Measurements from ENCODE around the gene NAB1.
"Not testable (repeated sequence)": the region's sequence is repeated elsewhere in the genome, so short reads cannot be mapped to it uniquely, and the experiment has no call there.

The NAB1 gene, protein sequence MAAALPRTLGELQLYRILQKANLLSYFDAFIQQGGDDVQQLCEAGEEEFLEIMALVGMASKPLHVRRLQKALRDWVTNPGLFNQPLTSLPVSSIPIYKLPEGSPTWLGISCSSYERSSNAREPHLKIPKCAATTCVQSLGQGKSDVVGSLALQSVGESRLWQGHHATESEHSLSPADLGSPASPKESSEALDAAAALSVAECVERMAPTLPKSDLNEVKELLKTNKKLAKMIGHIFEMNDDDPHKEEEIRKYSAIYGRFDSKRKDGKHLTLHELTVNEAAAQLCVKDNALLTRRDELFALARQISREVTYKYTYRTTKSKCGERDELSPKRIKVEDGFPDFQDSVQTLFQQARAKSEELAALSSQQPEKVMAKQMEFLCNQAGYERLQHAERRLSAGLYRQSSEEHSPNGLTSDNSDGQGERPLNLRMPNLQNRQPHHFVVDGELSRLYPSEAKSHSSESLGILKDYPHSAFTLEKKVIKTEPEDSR

DNA sequence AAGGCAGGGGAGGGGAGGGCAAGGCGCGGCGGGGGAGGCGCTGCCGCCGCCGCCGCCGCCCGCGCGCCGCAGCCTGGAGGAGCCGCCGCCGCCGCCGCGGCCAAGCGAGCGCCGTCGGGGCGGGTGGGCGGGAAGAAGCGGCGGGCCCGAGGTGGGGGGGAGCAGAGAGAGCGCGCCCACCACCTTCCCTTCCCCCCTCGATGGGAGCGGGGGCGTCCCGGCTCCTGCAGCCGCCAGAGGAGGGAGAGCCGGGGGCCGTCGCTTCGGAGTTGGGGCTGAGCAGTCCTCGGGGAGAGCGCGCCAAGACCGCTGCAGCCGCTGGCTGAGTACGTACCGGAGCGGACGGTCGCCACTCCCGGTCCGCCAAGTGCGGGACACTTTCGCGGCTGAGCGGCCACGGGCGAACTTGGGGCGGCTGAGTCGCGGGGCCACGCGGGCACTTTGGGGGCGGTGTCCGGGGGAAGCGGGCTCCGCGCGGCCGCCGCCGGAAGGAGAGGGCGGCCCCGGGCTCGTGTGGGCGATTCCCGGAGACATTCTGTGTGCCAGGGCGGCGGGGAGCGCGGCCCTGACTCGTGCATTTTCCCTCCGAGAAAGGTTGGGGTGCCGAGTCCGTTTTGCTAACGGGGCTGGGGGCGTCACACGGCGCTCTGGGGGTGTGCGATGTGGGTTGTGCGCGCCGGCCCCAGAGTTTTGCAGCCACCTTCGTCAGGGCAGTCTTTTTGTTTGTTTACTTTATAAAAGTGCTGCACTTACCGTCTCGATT lies at the start of gene NAB1:
Gene NAB1 (plus strand): TSS at position 49 of the 763 bp plus-strand sequence. CDS start 10,094 bp downstream, outside the sequence.
- DNase-seq = peak; percentile 60

DNA sequence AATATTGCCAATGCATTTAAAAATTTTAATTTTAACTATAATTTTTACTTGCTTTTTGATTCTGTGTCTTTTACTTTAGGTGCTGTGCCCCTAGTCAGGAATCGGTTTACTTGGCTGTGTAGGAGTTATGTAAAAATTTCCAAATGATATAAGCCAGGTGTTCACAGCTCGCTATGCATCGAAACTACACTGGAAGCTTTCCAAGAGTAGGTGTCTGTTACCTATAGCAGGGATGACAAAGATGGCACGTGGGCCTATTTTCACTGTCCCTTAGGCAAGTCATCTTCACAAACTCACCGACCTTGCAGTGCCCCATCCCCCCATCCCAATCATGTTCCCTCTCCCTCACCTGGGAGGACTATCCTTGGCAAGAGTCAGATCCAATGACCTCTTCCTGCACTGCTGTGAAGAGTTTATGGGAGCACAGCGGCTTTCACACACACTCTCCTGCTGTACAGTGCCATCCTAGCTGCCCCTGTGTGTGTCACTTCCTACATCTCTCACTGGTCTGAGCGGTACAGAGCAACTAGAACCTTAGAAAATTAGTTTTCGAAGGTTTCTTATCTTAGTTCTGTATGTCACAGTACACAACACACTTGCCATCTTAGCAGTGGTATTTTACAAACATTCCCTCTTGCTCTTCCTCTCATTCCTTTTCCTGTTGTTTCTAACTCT lies 49.2 kb upstream of the NAB1 start:
- DNase-seq = peak; percentile 52

DNA sequence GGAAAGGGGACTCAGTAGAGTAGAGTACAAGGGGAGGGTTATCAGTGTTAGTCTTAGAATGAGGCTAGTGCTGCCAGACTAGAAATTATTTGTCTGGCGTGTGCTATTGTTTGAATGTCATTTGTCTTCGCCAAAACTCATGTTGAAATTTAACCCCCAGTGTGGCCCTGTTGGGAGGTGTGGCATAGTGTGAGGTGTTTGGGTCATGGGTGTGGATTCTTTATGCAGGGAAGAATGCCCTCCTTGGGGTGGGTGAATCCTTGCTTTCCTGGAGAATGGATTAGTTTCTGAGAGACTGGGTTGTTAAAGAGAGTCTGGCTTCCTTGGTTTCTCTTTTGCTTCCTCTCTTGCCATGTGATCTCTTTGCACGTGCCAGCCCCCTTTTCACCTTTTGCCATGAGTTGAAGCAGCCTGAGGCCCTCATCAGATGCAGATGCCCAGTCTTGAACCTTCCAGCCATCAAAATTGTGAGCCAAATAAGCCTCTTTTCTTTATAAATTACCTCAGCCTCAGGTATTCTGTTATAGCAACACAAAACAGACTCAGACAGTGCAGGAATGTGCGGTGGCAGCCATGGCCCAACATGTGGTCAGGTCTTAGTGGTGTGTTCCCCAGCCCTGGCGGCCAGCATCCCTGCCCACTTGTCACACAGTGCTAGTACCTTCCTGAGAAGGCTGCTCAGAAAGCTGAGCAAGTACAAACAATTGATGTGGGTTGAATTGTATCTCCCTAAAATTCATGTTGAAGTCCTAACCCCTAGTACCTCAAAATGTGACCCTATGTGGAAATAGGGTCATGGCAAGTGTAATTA lies 48.4 kb upstream of the NAB1 start:
- DNase-seq = no peak

DNA sequence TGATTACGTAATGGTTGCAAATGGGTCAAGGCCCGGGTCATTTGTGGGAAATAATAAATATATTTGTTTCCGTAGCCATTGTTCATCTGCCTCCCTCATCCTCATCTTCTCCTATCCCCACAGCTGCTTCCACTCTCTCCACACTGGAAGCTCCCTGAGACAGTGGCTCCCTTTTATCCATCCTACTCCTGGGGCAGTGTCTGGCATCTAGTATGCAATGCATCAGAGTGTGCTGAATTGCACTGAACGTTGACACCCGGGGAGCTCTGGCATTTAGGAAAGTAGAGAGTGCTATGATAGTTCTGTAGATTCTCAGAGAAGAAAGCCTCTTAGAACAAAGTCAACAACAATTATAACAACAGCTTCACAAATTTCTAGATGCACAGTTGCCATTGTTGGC lies 45.5 kb upstream of the NAB1 start:
- no peak for DNase-seq

DNA sequence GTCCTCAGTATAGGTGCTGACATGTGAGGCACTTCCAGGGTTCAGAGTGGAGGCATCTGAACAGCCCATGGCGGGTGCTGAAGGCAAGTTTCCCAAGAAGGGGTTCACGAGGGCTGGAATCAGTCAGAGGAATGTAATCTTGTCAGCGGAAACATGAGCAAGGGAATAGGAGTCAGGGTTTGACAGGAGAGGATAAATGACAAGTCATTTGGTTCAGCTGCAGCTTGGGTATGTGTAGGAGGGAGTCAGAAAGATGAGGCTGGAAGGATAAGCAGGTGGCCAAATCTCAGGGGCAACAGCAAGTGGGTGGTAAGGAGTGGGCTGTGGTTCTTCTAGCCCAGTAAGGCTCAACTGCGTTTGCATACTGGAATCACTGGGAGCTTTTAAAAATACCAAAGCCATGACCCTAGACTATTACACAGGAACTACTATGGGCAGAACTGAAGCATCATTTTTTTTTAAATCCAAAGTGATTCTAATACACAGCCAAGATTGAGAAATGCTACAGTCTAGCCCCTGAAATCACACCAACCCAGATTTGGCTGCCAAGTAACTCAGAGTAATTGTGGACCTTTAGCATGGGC lies 41.8 kb upstream of the NAB1 start:
- DNase-seq = no peak

DNA sequence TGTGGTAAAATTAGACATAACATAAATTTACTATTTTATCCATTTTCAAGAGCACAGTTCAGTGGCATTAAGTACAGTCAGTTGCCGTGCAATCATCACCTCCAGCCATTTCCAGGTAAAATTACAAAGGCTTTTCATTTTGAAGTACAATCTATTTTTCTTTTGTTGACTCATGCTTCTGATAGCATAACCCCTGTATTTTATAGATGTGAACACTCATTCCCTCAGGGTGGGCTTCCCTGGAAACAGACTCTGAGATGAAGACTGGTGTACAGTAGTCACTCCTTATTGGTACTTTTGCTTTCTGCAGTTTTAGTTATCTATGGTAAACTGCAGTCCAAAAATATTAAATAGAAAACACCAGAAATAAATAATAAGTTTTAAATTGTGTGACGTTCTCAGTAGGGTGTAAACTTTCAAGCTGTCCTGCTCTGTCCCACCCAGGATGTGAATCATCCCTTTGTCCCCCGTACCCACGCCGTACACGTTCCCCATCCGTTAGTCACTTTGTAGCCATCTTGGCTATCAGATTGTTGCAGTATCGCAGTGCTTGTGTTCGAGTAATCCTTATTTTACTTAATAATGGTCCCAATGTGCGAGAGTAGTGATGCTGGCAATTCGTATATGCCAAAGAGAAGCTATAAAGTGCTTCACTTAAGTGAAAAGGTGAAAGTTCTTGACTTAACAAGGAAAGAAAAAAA lies 41.1 kb upstream of the NAB1 start:
- no peak for DNase-seq

DNA sequence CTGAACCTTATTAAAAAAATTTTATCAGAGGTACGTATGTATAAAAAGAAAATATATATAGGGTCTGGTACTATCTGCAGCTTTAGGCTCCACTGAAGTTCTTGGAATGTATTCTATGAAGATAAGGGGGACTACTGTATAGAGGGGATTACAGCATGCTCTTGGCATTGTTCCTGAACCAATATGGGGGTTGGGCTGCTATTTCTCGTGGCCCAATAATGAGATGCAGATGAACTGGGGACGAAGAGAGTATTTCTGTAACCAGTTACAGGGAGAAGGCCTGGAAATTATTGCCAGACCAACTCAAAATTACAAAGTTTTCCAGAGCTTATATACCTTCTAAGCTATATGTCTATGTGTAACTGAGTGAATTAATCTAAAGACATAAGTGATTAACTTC lies 40.0 kb upstream of the NAB1 start:
- DNase-seq = not testable (repeated sequence)

DNA sequence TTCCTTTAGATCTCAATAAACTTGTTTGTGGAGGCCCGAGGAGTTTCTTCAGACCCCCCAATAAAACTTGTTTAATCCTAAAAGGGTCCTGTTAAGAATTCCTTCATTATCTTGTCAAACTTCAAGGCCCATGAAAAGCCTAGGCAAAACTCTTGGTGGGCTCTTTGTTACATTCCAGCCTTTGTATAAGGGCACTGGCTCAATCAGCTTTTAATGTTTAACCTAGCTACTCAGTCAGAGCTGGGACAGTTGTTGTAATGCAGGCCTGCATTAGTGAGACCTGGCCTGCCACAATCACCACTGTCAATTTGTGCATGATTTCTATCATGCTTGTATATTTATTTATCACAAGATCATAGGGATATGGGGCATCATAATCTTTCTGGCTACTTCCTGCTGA lies 39.5 kb upstream of the NAB1 start:
- not testable (repeated sequence) for DNase-seq

DNA sequence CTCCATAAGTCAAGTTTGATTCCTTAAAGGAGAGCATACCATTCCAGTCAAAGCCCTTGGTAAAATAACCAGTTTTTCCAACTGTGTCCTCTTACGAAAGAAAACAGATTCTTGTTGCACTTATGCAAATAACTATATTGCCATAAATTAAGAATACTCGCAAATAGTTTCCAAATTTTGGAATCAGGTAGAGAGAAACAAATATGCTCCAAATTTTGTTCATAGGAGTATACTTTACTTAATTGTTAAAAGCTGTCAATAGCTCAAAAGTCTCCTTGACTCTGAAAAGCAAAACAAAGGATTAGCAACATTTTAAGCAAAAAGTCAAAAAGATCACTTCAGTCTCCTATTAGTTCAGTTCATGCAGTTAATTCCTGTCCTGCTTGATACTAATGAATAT lies 38.4 kb upstream of the NAB1 start:
- DNase-seq = not testable (repeated sequence)

DNA sequence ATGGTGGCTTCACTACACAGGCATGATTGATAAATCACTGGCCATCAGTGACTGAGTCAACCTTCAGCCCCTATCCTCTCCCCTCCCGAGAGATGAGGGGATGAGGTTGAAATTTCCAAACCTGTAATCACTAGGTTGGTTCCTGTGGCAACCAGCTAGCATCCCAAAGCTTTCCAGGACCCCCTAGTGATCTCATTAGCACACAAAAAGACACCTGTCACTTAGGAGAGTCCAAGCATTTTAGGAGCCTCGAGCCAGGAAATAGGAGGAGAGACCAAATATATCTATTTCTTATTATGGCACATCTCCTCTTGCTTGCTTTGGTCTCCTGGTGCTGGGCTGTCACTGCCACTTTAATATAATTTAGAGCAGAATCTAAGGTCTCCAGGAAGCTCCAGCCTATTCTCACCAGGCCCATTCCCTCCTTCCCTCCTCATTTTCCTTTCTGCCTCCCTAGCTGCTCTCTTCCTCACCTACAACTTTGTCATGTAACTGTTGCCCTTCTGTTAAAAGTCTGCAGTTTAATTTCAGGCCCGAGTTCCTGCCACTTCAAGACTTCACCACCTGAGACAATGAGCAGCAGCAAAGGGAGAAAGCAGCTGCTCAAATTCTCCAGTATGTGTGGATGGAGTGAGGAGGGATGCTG lies 33.2 kb upstream of the NAB1 start:
- DNase-seq = peak; percentile 68

DNA sequence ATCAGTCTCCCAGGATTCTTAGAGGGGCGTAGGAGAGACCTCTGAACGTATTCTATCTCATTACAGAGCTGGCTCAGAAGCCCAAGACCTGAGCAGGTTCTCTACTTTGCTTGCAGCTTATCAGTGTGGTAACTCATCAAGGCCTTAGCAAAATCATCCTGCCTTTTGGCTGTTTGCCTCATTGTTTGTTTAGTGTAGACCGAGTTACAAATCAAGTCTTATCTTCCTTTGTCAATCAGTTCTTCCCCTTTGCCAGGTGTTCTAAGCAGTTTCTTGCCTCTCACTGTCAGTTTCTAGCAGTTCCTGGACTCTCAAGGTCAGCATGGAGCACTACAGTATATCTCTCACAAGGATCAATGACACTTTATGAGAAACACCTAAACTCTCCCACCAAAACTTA lies 30.9 kb upstream of the NAB1 start:
- DNase-seq = no peak

DNA sequence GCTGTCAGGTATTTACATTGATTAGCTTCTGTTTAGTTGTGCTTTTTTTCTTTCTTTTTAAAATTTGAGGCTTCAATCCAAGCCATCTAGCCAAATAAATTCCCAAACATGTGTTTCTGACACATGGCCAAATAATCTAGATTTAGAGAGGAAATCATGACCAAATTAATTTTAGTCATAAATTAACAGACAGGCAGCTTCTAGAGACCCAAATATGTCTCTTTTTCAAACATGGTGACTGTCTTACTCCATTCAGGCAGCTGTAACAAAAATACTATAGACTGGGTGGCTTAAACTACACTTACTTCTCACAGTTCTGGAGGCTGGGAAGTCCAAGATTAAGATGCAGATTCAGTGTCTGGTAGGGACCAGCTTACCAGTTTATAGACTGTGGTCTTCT lies 23.2 kb upstream of the NAB1 start:
- no peak for DNase-seq

DNA sequence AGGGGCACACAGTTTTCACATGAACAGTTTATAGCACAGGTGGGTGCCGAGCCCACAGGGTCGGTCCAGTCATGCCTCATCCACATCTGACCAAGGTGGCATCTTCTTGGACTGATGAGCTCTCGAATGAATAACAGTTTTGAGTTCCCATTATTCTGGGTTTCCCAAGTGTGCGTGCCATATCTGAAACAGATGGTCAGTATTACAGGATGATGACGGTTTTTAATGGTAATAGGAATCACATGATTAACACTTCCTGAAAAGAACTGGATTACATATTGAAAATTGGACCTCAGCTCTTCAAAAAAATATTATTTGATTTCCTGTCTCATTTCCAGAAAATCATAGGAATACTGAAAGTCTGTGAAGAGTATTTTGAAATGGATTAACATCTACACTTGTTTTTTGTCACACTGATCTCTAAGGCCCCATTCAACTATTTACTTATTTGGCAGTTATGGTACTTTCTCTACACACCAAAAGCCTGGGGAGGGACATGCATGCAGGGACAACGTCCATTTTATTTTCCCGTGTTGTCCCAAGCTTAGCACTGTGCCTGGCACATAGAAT lies 22.2 kb upstream of the NAB1 start:
- no peak for DNase-seq

DNA sequence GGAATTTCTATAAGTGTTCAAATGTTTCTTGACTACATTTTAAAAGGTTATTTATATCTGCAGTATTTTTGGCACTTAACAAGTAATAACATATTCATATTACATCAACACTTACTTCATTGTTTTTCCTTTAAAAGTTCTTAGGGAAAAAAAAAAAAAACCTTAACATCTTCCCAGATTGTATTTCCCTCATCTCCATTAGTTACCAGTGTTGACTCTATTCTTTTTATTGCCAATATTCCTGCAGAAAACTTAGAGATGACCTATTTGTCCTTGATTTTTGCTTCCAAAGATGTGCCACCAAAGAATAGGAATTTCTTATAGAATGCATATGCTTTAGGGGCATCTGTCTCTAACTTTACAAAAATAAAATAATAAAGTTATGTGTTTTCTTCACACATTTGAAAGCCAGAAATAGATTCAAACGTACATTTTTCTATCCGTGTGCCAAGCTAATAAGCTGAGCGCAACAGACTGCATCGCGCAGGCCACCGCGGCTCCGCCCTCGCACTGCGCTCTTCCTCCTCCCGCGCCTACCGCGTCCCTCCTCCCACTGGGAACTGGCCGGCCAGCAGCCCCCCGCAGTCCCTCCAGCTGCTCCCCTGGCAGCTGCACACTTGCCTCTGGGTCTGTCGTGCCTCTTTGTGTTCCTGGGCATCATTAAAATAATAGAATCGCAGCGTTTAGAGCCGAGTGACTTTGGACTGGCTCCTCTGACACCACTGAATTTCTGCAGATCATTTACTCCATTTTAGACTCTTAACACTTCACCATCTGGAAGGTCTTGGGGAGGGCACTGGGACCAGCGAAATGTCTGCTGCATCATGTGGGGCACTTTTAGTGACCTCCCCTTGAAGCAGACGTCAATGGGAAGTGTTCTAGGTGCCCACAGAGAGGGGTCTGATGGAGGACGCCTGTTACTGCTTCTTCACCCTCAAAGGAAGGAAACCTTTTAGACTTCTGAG lies 21.2 kb upstream of the NAB1 start:
- DNase-seq = peak; percentile 80

DNA sequence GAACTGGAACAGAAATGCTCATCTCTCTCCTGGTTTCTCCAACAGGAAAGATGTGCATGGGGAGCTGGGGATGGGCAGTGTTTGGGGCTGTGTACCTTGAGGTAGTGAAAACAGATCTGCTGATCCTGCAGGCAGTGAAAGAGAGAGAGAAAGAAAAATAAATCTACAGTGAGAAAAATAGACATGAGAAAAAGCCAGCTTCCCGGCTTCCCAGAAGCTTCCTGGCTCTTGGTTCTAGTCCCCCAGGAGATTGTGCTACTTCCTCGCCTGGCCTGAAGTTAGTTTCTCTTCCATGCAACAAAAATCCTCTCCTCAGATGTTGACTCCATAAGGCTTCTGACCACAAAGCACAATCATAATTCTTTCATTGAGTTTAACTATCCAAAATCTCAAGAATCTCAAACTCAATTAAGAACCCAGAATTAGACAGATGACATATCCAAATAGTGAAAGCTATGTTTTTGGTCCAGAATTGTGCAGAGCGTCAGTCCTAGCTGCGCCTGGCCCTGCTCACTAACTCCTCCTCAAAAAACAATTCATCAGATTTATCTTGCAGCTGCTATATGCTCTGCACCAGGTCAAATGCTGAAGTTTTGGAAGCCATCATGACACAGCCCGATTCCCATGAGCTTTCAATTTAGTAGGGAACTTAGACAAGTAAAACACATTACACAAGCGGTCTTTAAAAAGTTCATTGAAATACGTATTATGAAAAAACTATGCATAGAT lies 20.1 kb upstream of the NAB1 start:
- DNase-seq = no peak

DNA sequence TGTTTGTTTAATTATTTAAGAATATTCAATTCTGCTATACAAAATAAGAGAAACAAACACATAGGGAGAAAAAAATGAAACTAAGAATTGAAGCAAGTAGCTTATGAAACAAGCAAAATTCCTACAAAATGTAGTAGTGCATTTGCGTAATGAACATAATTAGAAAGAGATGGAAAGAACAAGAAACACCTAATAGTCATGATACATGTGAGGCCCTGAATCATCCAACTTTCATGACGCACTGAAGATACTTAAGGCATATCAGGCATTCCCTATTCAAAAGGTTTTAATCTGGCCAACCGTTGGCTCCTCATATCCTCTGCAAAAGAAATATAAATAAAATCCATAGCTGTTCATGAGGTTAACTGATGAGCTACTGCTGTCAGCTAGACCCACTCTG lies 14.5 kb upstream of the NAB1 start:
- DNase-seq = no peak

DNA sequence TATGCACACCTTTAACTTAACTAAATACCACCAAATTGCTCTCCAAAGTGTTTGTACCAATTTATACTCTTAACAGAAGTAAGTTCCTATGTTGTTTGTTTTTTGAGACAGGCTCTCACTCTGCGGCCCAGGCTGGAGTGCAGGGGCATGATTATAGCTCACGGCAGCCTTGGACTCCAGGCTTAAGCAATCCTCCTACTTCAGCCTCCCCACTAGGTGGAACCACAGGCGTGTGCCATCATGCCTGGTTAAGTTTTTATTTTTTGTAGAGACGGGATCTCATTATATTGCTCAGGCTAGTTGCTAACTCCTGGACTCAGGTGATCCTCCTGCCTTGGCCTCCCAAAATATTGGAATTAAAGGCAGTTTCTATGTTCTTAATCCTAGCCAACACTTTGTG lies 13.1 kb upstream of the NAB1 start:
- no peak for DNase-seq

DNA sequence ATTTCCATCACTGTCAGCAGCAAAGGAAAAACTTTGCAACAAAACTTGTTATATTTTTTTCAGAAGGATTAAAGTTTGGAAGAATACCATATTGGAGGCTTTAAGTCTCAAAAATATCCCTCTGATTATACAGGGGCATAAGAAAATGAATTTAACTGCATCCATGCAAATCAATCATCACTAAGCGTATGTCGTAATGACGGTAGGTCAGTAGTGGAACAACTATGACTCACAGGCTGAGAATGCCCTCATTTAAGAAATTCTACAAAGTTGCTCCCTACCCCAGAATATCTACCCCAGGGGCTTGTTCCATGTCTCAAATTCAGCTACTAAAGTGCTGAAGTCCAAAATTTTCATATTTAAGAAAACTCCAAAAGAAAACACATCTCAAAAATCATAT lies 12.5 kb upstream of the NAB1 start:
- DNase-seq = no peak

DNA sequence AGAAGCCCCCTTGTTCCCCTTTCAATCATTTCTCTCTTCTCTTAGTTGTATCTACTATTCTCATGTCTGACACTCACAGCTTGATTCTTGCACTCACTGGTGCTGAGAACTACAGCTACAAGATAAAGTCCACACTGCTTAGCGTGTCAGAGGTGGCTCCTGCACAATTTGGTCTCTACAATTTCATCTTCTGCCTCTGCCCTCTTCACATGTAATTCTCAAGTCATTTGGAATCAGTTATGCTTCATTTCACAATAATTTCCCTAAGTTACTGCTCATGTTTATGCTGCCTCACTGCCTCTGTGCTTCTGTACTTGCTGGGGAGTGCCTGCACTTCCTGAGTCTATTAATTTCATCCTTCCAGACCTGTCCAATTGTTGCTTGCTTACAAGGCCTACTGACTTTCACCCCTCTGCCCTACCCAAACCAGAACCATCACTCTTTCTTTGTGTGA lies 11.6 kb upstream of the NAB1 start:
- no peak for DNase-seq

Measured in NCI-H345 (cell line).